GM19328 (cell line): ENCODE results near the gene SMAD3.
"Not testable (repeated sequence)": the region's sequence is repeated elsewhere in the genome, so short reads cannot be mapped to it uniquely, and the experiment has no call there.

Experiments used
- ATAC-seq: cut with Tn5 transposase; IDR thresholded peaks from one replicate; pipeline ENCODE4 v1.9.1; 2021; ENCODE audit warnings: mild to moderate bottlenecking, moderate library complexity; ENCODE audit not compliant: unreplicated experiment

SMAD3 gene

DNA sequence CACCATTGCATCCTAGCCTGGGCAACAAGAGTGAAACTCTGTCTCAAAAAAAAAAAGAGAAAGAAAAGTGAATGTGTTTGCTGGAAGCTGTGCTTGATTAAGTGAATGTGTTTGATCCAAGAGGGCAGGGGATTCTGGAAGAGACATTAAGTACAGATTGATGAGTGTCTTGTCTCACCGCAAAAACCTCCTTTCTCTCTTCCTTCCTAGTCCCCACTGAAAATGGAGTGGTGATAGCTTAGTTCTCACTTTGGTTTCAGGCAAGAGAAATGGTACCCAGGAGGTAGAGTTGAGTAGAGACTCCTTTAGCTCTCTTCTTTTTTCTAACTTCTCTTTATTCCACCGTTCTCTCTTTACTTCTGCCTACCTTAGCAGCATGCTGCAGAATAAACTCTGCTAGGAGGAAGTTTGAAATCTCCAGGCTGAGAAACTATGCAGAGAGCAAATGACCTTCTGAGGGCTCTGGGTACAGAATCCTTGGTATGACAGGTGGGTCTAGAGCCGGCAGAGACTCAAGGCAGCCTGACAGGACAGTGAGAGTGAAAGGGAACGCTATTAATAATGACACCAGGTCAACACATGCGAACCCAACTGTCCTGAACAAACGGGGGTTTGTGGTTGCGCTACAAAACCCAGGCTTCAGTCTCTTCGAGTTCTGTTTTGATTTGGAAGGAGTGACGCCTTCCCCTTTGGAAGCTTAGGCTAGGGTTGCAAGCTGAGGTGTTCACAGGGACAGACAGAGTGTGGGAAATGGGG lies 74.9 kb downstream of the SMAD3 start:
- no peak for ATAC-seq

- no peak for ATAC-seq
Measured at GRCh38 chr15:67142092-67142766, 76.8 kb downstream of the SMAD3 start.

DNA sequence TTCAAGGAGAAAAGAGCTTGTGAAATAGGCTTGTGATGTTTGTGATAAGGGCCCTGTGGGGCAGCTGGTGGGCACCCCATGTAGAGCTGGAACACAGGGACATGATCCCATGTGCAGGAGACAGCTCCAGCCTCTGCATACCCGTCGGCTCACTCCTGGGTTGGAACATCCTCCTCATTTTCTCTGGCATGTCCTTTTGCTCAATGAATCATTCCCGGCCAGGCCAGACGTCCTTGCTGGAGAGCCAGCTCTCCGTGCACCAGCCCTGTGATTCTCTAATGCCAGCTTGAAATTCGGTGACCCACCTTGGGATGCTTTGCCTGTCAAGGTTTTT lies 77.3 kb downstream of the SMAD3 start:
- ATAC-seq, result no peak

DNA sequence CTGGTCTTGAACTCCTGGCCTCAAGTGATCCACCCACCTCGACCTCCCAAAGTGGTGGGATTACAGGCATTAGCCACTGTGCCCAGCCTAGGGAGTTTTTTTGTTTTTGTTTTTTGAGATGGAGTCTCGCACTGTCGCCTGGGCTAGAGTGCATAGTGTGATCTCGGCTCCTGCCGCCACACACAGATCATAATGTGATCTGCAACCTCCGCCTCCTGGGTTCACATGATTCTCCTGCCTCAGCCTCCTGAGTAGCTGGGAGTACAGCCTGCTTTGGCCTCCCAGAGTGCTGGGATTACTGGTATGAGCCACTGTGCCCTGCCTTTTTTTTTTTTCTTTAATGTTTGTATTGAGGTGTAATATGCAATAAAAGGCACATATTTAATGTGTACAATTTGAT lies 78.2 kb downstream of the SMAD3 start:
- ATAC-seq, result no peak

- ATAC-seq, result no peak
Measured at GRCh38 chr15:67144609-67145311, 79.4 kb downstream of the SMAD3 start.

- no peak for ATAC-seq
Measured at GRCh38 chr15:67145312-67145610, 79.9 kb downstream of the SMAD3 start.

DNA sequence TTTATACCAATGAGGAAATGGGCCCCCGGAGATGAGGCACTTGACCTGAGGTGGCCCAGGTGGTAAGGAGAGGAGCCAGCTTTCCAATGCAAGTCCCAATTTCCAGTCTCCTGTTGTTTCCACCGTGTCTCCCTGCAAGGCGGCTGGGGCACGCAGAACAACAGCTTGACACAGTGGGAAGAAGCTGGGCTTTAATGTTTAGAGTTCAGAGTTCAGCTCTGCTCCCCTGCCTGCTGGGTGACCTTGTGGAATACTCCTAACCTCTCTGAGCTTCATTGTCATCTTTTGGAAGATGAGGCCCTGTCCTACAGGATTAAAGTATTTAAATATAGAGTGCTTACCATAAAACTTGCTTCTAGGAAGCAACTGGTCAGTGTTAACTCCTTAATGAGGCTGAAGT lies 80.3 kb downstream of the SMAD3 start:
- no peak for ATAC-seq

DNA sequence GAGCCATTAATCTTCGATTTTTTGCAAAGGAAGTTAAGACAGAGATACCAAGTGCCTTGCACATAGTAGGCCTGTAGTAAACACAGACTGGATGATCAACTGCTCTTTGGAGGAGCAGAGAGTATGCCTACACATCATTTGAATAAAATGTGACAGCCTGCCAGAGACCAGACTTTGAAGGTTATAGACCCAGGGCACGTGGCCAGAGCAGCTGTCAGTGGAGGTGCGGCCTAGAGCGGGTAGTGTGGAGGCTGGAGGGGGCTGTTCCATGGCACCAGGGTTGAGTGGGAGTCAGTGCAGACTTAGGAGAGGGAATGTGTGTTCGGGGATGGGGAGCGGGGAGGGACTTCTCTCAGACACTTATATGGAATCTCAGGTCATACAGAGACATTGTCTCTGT lies 80.8 kb downstream of the SMAD3 start:
- ATAC-seq, result no peak

GRCh38 chr15:67146875-67147381 lies 81.5 kb downstream of the SMAD3 start:
- no peak for ATAC-seq

GRCh38 chr15:67147396-67147949 lies 82.1 kb downstream of the SMAD3 start:
- ATAC-seq, result no peak

DNA sequence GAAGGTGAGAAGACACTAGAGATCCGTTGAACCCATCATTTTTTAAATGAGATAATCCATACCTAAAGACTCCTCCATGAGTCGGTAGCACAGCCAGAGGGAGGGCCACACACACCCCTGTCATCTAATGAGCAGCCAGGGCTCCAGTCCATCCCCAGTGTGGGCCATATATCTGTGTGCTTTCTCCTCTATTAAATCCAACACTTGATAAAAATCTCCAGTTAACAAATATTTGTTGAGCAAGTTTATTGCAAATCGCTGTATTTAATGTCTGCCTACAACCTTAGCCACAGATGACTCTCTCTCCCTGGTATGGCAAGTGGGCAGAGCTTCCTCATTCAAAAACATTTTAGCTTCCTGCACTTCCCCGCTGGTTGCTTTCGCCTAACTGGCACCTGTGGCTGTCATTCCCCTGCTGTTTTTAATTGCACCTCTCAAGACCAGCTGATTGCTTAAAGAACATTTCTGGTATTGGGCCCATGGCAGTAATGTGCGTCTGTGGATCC lies 82.8 kb downstream of the SMAD3 start:
- ATAC-seq, result no peak

GRCh38 chr15:67149068-67149772 lies 83.8 kb downstream of the SMAD3 start:
- no peak for ATAC-seq

DNA sequence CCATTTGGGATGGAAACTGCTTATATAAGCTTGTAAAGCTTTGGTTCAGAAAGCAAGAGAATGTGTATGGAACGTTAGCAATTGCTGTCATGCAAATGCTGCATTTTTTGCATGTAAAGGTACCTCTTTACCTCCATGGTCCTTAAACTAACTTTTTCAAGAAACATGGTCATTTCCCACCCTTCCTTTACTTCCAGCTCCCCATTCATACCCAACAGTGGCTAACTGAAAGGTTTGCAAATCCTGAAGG lies 84.3 kb downstream of the SMAD3 start:
- no peak for ATAC-seq

DNA sequence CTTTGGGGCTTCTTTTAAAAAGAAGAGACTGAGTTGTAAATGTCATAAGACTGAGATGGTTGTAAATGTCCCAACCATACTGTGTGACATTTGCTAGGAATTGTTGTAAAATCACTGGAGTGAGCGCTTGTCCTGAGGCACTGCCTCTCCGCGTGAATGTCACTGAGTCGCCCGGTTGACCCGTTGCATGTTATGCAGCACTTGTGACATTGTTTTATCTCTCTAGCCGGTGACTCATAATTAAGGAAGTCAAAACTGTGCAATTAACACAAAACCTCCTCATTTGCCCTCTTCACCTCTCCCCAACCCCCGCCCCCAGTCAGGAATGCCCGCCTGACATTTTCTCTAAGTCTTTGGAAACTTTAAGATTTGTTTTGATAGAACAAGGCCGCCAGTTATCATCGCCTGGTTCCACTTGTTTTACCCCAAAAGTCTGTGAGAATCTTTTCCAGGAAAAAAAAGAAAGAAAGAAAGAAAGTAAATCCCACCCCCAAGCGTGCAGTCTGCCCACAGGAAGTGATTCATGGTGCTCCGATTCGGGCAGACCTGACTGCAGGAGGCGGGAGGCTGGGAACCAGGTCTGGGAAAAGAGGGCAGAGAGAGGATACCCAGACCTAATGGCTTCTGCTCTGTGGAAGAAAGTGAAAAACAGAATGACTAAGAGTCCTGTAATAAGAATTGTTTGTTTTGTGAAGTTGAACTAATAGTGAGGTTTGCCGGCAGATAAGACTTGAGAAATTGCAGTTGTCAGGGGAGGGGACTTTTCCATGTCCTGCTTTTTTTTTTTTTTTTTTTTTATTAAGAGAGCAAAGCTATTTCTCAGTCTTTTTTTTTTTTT lies 84.8 kb downstream of the SMAD3 start:
- no peak for ATAC-seq

DNA sequence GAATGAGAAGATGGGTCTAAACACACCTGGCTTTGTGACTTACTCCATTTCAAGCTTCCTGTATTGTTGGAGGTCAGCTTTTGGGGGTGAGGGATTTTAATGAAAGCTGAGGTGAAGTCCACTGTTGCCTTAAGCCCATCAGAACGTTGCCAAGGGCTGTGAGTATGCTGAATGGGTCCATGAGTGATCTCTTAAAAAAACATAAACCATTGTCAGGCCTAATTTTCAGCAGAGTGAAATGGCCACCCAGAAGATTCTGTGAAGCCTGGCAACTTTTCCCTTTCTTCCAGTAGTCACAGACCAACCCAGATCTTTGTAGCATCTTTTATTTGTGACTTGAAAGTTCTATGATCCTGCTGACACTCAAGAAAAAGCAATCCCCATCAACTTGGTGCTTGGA lies 87.0 kb downstream of the SMAD3 start:
- ATAC-seq, result no peak

GRCh38 chr15:67153044-67153443 lies 87.6 kb downstream of the SMAD3 start:
- not testable (repeated sequence) for ATAC-seq

DNA sequence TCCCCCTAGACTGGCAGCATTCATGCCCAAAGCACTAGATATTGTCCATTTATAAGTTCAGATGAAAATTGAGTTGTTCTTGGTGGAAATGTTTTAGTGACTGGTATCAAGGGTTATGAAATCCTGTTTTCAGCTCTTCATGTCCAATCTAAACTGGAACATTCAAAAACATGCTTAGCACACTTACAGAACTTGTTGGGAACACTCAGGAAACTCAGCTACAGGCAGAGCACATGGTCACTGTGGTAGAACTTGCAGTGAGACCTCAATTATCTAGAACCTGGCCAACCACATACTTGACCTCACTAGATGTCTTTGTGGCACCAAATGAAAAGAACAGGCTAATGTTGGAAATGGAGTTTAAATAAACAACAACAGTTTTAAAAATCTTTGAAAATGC lies 88.8 kb downstream of the SMAD3 start:
- ATAC-seq, result no peak

GRCh38 chr15:67156426-67156825 lies 91.0 kb downstream of the SMAD3 start:
- ATAC-seq, result no peak

- ATAC-seq, result no peak
Measured at GRCh38 chr15:67156834-67157233, 91.4 kb downstream of the SMAD3 start.

DNA sequence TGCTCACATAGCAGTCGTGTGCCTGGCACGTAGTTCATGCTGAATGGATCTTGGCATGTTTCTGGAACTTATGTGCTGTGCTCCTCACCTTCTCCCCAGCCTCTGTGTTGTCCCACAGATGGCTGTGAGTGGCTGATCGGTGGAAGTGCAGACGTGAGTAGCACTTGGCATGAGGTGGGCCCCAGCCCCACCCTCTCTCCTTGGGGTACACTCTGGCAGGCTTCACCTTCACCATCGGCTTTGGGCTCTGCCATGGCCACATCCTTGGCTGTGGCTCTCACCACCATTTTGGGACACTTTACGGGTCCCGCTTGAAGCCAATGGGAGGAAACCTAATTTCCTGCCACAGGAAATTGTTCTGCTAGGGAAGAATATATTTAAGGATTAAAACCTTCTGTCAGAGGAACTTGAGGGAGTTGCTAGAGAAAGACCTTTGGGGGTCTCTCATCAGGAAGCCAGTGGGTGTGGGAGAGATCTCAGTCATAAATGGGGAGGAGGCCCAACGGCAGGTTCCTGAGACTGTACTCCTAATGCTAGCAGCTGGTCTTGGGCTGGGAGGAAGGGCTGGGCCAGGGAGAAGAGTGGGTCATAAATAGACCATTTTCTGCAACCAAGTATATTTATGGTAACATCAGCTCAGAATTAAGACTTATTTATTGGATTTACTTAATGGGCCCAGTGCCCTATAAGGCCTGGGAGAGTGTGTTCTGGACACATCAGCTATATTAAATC lies 92.3 kb downstream of the SMAD3 start:
- no peak for ATAC-seq
